OCI-LY1 (cell line): Measurements from ENCODE around the gene FBXL19.
A peak's percentile ranks its signal among the peaks of the same experiment; 100 is the strongest.

Experiments used
- H2AFZ ChIP-seq: fragments of 200-600 bp; sonication (generic), shearing (Covaris generic); 2 replicates; pipeline ENCODE4 v1.6.0; 2014; ENCODE audit warnings: antibody characterized with exemption, mild to moderate bottlenecking, low read length
- H3F3A ChIP-seq: fragments of 200-600 bp; sonication (generic), shearing (Covaris generic); 2 replicates; pipeline ENCODE4 v1.6.0; 2014; ENCODE audit warnings: mild to moderate bottlenecking, antibody characterized with exemption, low read length, moderate library complexity; ENCODE audit not compliant: insufficient read depth
- H3K27ac ChIP-seq: fragments of 200-600 bp; sonication (generic); 2 replicates; pipeline ENCODE4 v1.5.1; 2014; ENCODE audit warnings: low read length, mixed run types, mild to moderate bottlenecking, low read depth; ENCODE audit not compliant: poor library complexity, severe bottlenecking
- H3K27me3 ChIP-seq: fragments of 200-600 bp; sonication (generic); 2 replicates; pipeline ENCODE4 v1.6.0; 2014; ENCODE audit warnings: antibody characterized with exemption, mild to moderate bottlenecking, low read length, moderate library complexity; ENCODE audit not compliant: insufficient read depth
- H3K36me3 ChIP-seq: fragments of 200-600 bp; sonication (generic); 2 replicates; pipeline ENCODE4 v1.6.1; 2014; ENCODE audit warnings: mild to moderate bottlenecking, antibody characterized with exemption, low read length, moderate library complexity, mixed read lengths; ENCODE audit not compliant: insufficient read depth
- H3K4me1 ChIP-seq: fragments of 200-600 bp; sonication (generic); 2 replicates; pipeline ENCODE4 v1.5.1; 2014; ENCODE audit warnings: mild to moderate bottlenecking, low read length, moderate library complexity; ENCODE audit not compliant: insufficient read depth, severe bottlenecking
- H3K4me2 ChIP-seq: fragments of 200-600 bp; sonication (generic), shearing (Covaris generic); 2 replicates; pipeline ENCODE4 v1.6.1; 2014; ENCODE audit warnings: low read length
- H3K4me3 ChIP-seq: fragments of 200-600 bp; sonication (generic); 2 replicates; pipeline ENCODE4 v1.5.1; 2014; ENCODE audit warnings: low read length, low read depth, mild to moderate bottlenecking, mixed read lengths; ENCODE audit not compliant: poor library complexity, severe bottlenecking
- H3K79me2 ChIP-seq: fragments of 200-600 bp; shearing (Covaris generic); 2 replicates; pipeline ENCODE4 v1.6.1; 2016; ENCODE audit warnings: mixed run types, low read length, mixed read lengths; ENCODE audit not compliant: insufficient read depth
- H3K9ac ChIP-seq: fragments of 200-600 bp; sonication (generic), shearing (Covaris generic); 2 replicates; pipeline ENCODE4 v1.6.1; 2014; ENCODE audit warnings: mild to moderate bottlenecking, low read length, mixed read lengths
- H3K9me2 ChIP-seq: fragments of 200-600 bp; sonication (generic), shearing (Covaris generic); 2 replicates; pipeline ENCODE4 v1.6.1; 2014; ENCODE audit warnings: low read depth, mild to moderate bottlenecking, low read length, mixed read lengths
- H3K9me3 ChIP-seq: fragments of 200-600 bp; shearing (Covaris generic); 2 replicates; pipeline ENCODE4 v1.6.1; 2014; ENCODE audit warnings: low read length, mixed read lengths
- H4K20me1 ChIP-seq: fragments of 200-600 bp; sonication (generic), shearing (Covaris generic); 2 replicates; pipeline ENCODE4 v1.6.0; 2016; ENCODE audit warnings: mild to moderate bottlenecking, low read length; ENCODE audit not compliant: insufficient read depth
- EZH2 ChIP-seq: fragments of 200-600 bp; sonication (generic), shearing (Covaris generic); IDR thresholded peaks from 2 replicates; pipeline ENCODE4 v1.8.0; 2017; ENCODE audit warnings: borderline replicate concordance, mixed run types, mild to moderate bottlenecking, antibody characterized with exemption, low read length, moderate library complexity, mixed read lengths
- TF ChIP-seq, protein P1 (sequence below): fragments of 200-600 bp; sonication (generic), shearing (Covaris generic); IDR thresholded peaks from 2 replicates; pipeline ENCODE4 v1.5.1; 2017; ENCODE audit warnings: mild to moderate bottlenecking, antibody characterized with exemption, low read length, moderate library complexity, mixed read lengths

FBXL19 gene

GRCh38 chr16:30946671-30947540 lies 23.5 kb downstream of the FBXL19 start:
- no peak overlapping the region for H3K4me3 ChIP-seq
- H4K20me1 ChIP-seq: no peaks in the 10 kb centered on the region
- H3K9me2 ChIP-seq: no peaks in the 10 kb centered on the region
- no peaks in the 10 kb centered on the region for H3K9me3 ChIP-seq
- H3K9ac ChIP-seq: no peak overlapping the region
- no peaks in the 10 kb centered on the region for H3K27me3 ChIP-seq
- H3K36me3 ChIP-seq: peaks cover 22% of the 10 kb centered on the region; the same call in 1 of the 2 replicates
- no peak overlapping the region for H3K4me2 ChIP-seq
- H3K27ac ChIP-seq: no peak overlapping the region
- H3F3A ChIP-seq: no peaks in the 10 kb centered on the region
- peaks cover 21% of the 10 kb centered on the region for H3K4me1 ChIP-seq
- TF ChIP-seq, protein P1, sequence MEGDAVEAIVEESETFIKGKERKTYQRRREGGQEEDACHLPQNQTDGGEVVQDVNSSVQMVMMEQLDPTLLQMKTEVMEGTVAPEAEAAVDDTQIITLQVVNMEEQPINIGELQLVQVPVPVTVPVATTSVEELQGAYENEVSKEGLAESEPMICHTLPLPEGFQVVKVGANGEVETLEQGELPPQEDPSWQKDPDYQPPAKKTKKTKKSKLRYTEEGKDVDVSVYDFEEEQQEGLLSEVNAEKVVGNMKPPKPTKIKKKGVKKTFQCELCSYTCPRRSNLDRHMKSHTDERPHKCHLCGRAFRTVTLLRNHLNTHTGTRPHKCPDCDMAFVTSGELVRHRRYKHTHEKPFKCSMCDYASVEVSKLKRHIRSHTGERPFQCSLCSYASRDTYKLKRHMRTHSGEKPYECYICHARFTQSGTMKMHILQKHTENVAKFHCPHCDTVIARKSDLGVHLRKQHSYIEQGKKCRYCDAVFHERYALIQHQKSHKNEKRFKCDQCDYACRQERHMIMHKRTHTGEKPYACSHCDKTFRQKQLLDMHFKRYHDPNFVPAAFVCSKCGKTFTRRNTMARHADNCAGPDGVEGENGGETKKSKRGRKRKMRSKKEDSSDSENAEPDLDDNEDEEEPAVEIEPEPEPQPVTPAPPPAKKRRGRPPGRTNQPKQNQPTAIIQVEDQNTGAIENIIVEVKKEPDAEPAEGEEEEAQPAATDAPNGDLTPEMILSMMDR: no peak
- TF ChIP-seq EZH2: no peak
- H2AFZ ChIP-seq: no peak overlapping the region
- no peaks in the 10 kb centered on the region for H3K79me2 ChIP-seq

GRCh38 chr16:30947541-30947858 lies 24.1 kb downstream of the FBXL19 start:
- Histone ChIP-seq H3K27ac (no peak overlapping the region), H3K4me1 (peaks cover 16% of the 10 kb centered on the region), H3K9me3 (no peaks in the 10 kb centered on the region), H3K4me3 (no peak overlapping the region), H3K79me2 (no peaks in the 10 kb centered on the region), H4K20me1 (no peaks in the 10 kb centered on the region), H3K4me2 (no peak overlapping the region), H3F3A (no peaks in the 10 kb centered on the region), H3K36me3 (peaks cover 17% of the 10 kb centered on the region; the same call in 1 of the 2 replicates), H3K9ac (no peak overlapping the region), H3K27me3 (no peaks in the 10 kb centered on the region), H2AFZ (no peak overlapping the region), H3K9me2 (no peaks in the 10 kb centered on the region)
- no peak for TF ChIP-seq EZH2
- TF ChIP-seq, protein P1: no peak

GRCh38 chr16:30947859-30948666 lies 24.7 kb downstream of the FBXL19 start:
- TF ChIP-seq, protein P1: no peak
- no peak for TF ChIP-seq EZH2
- Histone ChIP-seq H2AFZ (no peak overlapping the region), H3K4me2 (peak overlapping the region; percentile 96), H4K20me1 (no peaks in the 10 kb centered on the region), H3K27ac (no peak overlapping the region), H3K4me3 (peak overlapping the region; percentile 82), H3K9me3 (no peaks in the 10 kb centered on the region), H3K4me1 (peaks cover 16% of the 10 kb centered on the region), H3K9ac (peak overlapping the region; percentile 87; the same call in 1 of the 2 replicates), H3K9me2 (no peaks in the 10 kb centered on the region), H3K79me2 (no peaks in the 10 kb centered on the region), H3K36me3 (peaks cover 12% of the 10 kb centered on the region; the same call in 1 of the 2 replicates), H3K27me3 (no peaks in the 10 kb centered on the region), H3F3A (no peaks in the 10 kb centered on the region)
